ENCODE results near the gene RAMP1.

DNA sequence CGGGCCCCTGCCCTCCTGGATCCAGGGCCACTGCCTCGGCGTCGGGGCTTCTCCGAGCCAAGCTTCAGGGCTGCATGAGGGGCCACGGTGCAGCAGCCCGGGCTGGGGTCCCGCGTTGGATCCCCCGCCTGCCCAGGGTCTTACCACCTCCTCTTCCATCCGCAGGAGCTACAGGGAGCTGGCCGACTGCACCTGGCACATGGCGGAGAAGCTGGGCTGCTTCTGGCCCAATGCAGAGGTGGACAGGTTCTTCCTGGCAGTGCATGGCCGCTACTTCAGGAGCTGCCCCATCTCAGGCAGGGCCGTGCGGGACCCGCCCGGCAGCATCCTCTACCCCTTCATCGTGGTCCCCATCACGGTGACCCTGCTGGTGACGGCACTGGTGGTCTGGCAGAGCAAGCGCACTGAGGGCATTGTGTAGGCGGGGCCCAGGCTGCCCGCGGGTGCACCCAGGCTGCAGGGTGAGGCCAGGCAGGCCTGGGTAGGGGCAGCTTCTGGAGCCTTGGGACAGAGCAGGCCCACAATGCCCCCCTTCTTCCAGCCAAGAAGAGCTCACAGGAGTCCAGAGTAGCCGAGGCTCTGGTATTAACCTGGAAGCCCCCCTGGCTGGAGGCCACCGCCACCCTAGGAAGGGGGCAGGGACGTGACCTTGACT lies 52.1 kb downstream of the RAMP1 start:
- TF ChIP-seq EZH2 (IDR thresholded peaks at IDR 0.05; ENCODE audit: borderline replicate concordance, insufficient read depth, low read depth, low read length, poor library complexity, severe bottlenecking) (no peak), CTCF (IDR thresholded peaks at IDR 0.05) (no peak)

Measured in B cell (primary cell).